ENCODE results near the gene CDH13.

The CDH13 gene

DNA sequence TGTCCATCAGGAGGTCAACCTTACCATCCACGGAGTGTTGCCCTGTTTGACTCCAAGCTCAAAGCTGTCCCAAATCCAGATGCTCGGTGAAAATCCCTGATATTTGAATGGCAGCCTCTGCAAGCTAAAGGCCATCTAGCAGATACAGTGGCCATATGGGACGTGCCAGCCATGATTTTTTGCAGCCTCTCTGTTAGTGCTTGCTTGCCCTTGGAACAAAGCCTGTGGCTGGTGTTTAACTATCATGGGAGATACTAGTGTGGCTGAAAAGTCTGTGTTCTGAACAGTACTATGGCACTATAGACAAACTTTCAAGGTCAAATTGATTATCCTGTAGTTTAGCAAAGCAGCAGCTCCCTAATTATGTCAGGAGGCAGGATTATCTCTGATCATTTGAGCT is 214.3 kb downstream of the CDH13 start:
- no peak for DNase-seq (ENCODE audit: low read depth in 2 of 2)

- DNase-seq (ENCODE audit: low read depth in 2 of 2): no peak
Measured at GRCh38 chr16:82843606-82844271, 217.0 kb downstream of the CDH13 start.

- DNase-seq (ENCODE audit: low read depth in 2 of 2): no peak
Measured at GRCh38 chr16:82845116-82845515, 218.3 kb downstream of the CDH13 start.

DNA sequence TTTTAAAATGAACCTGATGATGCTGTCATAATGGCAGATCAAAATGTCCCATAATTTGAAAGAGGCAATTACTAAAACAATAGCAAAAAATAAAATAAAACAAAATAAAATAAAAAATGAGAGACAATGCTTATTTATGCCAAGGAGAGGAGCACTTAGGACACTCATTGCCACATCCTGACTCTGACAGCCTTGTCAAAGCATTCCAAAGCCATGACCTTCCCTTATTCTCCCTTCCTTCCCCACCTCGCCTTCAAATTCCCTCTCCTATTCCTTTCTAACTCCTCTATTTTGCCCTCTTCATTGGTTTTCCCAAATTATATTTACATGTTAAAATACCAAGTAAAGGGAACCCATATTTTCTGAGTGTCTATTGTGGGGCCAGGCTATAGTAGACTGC is 220.0 kb downstream of the CDH13 start:
- no peak for DNase-seq (ENCODE audit: low read depth in 2 of 2)

DNA sequence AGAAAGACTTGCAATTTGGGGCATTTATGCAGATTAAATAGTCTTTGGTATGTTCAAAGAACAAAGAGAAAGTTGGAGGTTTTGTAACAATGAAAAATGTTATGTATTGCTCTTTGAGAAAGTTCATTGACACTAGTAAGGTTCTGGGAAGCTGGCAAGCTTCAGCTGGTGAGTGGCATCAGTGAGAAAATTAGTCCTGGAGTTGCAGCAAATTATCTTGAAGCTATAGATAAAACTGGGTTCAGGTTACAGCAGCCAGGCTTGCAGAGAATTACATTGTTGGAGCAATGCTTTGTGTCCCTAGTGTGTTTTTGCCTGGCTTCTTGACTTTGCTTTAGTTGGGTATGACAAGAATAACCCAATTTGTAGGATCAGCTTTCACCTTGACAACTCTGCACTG is 221.2 kb downstream of the CDH13 start:
- DNase-seq (ENCODE audit: low read depth in 2 of 2): no peak

DNA sequence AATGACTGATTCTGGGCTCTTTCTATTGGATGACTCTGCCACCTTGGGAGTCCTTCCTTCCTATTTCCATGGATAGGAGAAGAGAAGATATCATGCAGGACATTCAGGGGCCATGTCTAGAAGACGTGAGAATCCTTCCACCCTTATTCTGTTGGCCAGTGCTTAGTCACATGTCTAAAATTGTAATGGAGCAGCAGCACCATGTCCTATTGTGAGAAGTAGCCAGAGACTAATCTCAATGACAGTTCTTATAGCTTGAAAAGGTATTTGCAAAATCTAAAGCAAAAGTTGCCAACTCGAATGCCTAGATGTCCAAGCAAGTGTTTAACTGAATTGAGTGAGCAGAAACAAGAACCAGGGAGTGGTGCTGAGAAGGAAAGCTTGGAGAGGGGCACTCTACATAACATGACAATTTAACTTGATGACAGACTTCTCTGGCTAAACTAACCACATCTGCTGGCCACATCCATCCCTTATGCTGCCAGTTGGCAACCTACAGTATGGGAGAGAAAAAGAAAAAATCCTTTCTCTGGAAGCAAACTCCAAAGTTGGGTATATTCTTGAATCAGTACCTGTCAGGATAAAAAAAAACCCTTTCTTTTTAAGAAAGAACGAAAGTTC is 225.7 kb downstream of the CDH13 start:
- DNase-seq (ENCODE audit: low read depth in 2 of 2): no peak

- DNase-seq (ENCODE audit: low read depth in 2 of 2): no peak
Measured at GRCh38 chr16:82855471-82855870, 228.7 kb downstream of the CDH13 start.

DNA sequence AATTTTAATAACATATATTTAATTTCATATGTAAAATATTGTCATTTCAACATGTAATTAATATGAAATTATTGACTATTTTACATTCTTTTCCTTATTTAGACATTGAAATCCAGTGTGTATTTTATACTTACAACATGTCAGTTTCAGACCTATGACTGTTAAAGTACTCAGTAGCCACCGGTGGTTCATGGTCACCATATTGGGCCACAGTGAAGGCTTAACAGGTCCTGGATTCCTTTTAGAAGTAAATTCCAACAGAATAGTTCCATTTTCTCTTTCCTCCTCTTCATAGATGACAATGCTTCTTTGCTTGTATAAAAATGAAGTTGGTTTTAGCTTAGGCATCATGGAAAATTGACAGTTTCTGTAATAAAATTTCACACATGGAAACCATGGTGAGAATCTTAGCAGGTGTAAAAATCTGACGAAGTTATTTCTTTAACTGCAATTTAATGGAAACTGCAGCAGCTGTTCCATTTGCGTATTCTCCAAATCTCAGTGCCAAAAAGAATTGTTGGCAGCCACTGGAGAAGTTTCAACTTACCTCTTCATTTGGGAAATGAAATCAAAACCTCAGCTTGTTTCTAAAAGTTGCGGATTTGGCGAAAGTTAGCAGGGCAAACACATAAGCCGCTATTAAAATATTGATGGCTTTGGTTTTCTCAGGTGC is 231.1 kb downstream of the CDH13 start:
- no peak for DNase-seq (ENCODE audit: low read depth in 2 of 2)

DNA sequence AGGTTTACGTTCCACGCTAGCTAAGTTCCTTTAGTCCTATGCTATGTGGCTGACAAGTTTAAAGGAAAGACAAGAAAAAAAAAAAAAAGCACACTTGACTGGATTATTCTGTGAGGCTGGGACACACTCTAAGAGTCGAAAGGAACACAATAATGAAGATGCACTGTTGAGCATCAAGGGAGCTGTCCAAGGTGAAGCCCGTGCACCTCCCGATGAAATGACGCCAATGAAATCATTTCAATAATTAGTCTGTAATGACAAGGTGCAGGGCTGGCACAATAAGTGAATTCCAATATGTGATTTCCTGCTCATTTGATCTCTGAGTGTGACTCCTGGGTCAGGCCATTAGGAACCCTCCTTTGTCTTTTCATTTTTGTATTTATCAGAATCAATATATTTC is 232.9 kb downstream of the CDH13 start:
- no peak for DNase-seq (ENCODE audit: low read depth in 2 of 2)

DNA sequence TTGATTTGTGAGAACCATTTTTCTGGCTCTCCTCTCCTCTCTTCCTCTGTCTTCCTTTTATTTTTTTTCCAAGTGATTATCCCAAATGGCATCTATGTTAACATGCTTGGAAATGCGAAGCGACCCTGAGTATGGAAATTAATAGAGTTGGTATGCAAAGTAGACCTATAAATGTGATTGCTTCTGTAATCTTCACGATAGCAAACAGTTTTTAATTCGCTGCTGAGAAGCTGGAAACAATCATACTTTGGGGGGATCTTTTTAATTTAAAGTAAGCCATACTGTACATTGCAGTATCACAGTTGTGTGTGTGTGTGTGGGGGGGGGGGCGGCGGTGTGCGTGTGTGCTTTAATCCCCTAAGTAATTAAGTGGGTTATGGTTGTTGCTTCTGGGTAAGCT is 233.3 kb downstream of the CDH13 start:
- no peak for DNase-seq (ENCODE audit: low read depth in 2 of 2)

GRCh38 chr16:82862057-82862456 is 235.3 kb downstream of the CDH13 start:
- DNase-seq (ENCODE audit: low read depth in 2 of 2): no peak

- no peak for DNase-seq (ENCODE audit: low read depth in 2 of 2)
Measured at GRCh38 chr16:82864332-82865040, 237.7 kb downstream of the CDH13 start.

DNA sequence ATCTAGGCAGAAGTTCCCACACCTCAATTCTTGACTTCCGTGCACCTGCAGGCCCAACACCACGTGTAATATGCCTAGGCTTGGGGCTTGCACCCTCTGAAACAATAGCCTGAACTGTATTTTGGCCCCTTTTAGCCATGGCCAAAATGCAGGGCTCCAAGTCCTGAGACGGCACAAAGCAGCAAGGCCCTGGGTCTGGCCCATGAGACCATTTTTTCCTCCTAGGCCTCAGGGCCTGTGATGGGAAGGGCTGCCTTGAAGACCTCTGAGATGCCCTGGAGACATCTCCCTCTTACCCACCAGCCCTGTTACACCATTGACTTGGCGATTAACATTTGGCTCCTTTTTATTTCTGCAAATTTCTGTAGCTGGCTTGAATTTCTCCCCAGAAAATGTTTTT is 238.6 kb downstream of the CDH13 start:
- no peak for DNase-seq (ENCODE audit: low read depth in 2 of 2)

DNA sequence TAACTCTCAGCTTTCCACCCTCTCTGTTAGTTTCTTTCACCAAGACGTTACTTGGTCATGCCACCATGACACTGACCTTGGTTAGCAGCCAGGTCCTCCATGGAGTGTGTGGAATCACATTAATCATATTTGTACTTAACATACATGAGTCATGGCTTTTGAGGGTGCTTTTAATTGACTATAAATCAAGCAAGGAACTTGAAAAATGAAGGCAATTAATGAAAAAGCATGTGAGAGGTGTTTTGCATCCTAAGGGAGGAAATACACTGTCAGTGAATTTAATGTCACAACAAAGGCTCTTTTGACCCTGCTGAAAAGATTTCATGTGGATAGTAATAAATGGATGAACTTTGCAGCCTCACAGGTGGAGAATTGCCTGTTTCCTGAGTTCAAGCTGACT is 240.7 kb downstream of the CDH13 start:
- no peak for DNase-seq (ENCODE audit: low read depth in 2 of 2)

- no peak for DNase-seq (ENCODE audit: low read depth in 2 of 2)
Measured at GRCh38 chr16:82874271-82874670, 247.5 kb downstream of the CDH13 start.

- no peak for DNase-seq (ENCODE audit: low read depth in 2 of 2)
Measured at GRCh38 chr16:82874672-82875071, 247.9 kb downstream of the CDH13 start.

DNA sequence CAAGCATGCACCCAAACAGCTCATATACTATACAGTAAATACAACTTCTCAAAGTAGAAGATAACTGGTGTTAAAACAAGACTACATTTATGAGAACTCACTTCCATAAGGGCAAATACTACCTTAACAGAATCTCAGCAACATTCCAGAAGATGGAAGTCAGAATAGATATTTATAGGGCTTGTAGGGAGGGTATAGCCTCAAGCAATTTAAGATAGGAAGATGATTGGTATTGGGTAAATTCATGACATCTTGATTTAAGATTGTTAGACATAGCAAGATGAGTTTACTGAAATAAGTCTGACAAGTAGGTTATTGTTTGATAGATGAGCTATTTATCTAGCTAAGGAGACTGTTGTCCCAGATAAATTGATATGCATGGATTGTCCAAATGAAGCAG is 250.2 kb downstream of the CDH13 start:
- DNase-seq (ENCODE audit: low read depth in 2 of 2): no peak

DNA sequence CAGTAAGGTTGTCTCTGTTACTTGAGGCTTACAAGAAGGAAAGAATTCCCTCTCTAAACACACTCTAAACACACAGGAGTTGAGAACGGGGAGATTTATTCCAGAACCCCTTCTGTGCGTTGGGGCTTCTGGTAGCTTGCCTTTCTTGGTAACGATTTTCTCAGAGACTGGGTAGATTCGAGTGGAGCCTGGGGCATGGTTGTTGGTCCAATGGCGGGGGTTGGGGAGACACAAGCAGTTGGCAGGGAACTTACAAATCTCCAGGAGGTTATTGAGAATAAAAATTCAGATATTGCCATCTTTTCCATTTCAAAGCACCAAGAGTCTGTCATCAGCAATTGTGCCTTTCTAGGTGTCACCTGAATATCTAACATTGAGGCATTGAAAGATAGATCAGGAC is 251.7 kb downstream of the CDH13 start:
- DNase-seq (ENCODE audit: low read depth in 2 of 2): no peak

- no peak for DNase-seq (ENCODE audit: low read depth in 2 of 2)
Measured at GRCh38 chr16:82880346-82880745, 253.6 kb downstream of the CDH13 start.

GRCh38 chr16:82881516-82881915 is 254.7 kb downstream of the CDH13 start:
- no peak for DNase-seq (ENCODE audit: low read depth in 2 of 2)

DNA sequence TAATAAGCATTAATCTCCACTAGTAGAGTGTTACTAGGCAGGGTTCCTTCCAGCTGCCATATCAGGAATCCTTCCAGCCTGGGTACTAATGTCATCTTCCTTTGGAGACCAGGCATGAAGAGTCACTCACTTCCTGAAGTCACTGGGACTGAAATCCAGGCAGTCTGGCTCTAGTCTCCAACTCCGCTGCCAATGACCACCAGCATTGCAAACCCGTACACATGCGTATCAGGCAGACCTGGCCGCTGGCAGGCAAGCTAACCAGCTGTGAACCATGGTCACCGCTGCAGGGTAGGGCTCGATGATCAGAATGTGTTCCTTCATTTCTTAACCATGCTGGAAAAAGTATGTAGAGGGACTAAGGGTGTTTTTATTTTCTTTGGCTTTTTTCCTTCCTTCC is 255.5 kb downstream of the CDH13 start:
- DNase-seq (ENCODE audit: low read depth in 2 of 2): no peak

GRCh38 chr16:82882982-82883835 is 256.4 kb downstream of the CDH13 start:
- no peak for DNase-seq (ENCODE audit: low read depth in 2 of 2)
